Loucy (cell line): ENCODE results near the gene SLC19A1.

Source experiments
- H2AFZ ChIP-seq: fragments of 200-600 bp; sonication (generic); 2 replicates; pipeline ENCODE4 v1.6.0; 2016; ENCODE audit warnings: antibody characterized with exemption, mild to moderate bottlenecking, low read length, moderate library complexity
- H3F3A ChIP-seq: fragments of 200-600 bp; 2 replicates; pipeline ENCODE4 v1.6.0; 2016; ENCODE audit warnings: antibody characterized with exemption, low read depth, mild to moderate bottlenecking
- H3K27me3 ChIP-seq: fragments of 200-600 bp; sonication (generic); 2 replicates; pipeline ENCODE4 v1.6.1; 2014; ENCODE audit warnings: low read length, mild to moderate bottlenecking; ENCODE audit not compliant: insufficient read depth, poor library complexity, severe bottlenecking
- H3K36me3 ChIP-seq: fragments of 200-600 bp; sonication (generic); 2 replicates; pipeline ENCODE4 v1.6.1; 2016; ENCODE audit warnings: low read length; ENCODE audit not compliant: insufficient read depth
- H3K4me1 ChIP-seq: fragments of 200-600 bp; sonication (generic); 2 replicates; pipeline ENCODE4 v1.5.1; 2014; ENCODE audit warnings: low read length, mild to moderate bottlenecking; ENCODE audit not compliant: insufficient read depth, poor library complexity, severe bottlenecking
- H3K4me2 ChIP-seq: fragments of 200-600 bp; sonication (generic); 2 replicates; pipeline ENCODE4 v1.6.0; 2014; ENCODE audit warnings: antibody characterized with exemption, low read length, low read depth, mild to moderate bottlenecking; ENCODE audit not compliant: poor library complexity, severe bottlenecking
- H3K4me3 ChIP-seq: fragments of 200-600 bp; sonication (generic); 2 replicates; pipeline ENCODE4 v1.5.1; 2014; ENCODE audit warnings: low read length, mild to moderate bottlenecking, mixed read lengths; ENCODE audit not compliant: poor library complexity, severe bottlenecking
- H3K79me2 ChIP-seq: fragments of 200-600 bp; sonication (generic); 2 replicates; pipeline ENCODE4 v1.6.1; 2014; ENCODE audit warnings: low read length; ENCODE audit not compliant: insufficient read depth
- H3K9ac ChIP-seq: fragments of 200-600 bp; sonication (generic); 2 replicates; pipeline ENCODE4 v1.6.0; 2014; ENCODE audit warnings: mild to moderate bottlenecking, low read depth, low read length, moderate library complexity; ENCODE audit not compliant: poor library complexity, severe bottlenecking
- H3K9me2 ChIP-seq: fragments of 200-600 bp; sonication (generic); replicated peaks from 2 replicates; pipeline ENCODE4 v1.6.1; 2016; ENCODE audit warnings: low read depth, low read length, mixed read lengths
- H3K9me3 ChIP-seq: fragments of 200-600 bp; sonication (generic); 2 replicates; pipeline ENCODE4 v1.6.1; 2014; ENCODE audit warnings: mild to moderate bottlenecking, antibody characterized with exemption, low read length, low read depth; ENCODE audit not compliant: insufficient read depth
- H4K20me1 ChIP-seq: fragments of 200-600 bp; sonication (generic); 2 replicates; pipeline ENCODE4 v1.6.0; 2014; ENCODE audit warnings: antibody characterized with exemption, low read length, mild to moderate bottlenecking; ENCODE audit not compliant: insufficient read depth, poor library complexity, severe bottlenecking
- EZH2phosphoT487 ChIP-seq: fragments of 200-600 bp; IDR thresholded peaks from 2 replicates; pipeline ENCODE4 v1.6.1; 2018; ENCODE audit warnings: antibody characterized with exemption, mild to moderate bottlenecking, moderate library complexity, borderline replicate concordance
- TF ChIP-seq, protein P1 (sequence below): fragments of 200-600 bp; sonication (generic); conservative IDR thresholded peaks from 2 replicates; pipeline ENCODE4 v1.5.1; 2014; ENCODE audit warnings: mild to moderate bottlenecking, antibody characterized with exemption, low read length

Gene SLC19A1

DNA sequence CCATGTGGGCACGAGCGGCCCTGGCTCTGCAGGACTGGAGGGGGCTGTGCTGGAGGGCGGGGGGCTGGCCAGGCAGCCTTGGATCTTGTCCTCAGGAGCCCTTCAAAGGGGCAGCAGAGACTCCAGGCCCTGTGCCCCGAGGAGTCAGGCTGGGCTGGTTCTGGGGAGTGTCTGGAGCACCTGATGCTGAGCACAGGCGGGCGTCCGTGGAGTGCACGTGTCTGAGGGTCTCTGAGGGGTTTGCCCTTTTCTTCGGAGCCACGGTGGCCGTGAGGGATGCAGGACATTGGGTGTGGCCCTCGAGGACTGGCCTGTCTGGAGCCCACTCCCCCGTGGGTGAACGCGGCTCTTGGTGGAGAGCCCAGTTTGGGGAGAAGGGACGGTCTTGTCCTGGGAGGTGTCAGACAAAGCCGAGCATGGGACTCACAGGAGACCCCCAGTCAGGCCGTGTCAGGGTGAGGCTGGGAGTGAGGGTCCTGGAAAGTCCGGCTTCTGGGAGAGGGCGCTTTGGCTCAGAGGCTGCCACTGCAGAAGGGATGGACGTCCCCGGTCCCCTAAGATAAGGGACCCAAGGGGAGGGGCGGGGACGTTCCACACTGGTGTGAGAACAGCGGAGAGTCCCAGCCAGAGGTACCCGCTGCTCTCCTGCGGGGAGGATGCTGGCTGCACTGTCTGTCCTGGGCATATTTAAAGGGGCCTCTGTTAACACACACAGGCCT lies 76.5 kb downstream of the SLC19A1 start:
- no peak overlapping the region for H3K9ac ChIP-seq
- no peak overlapping the region for H2AFZ ChIP-seq
- no peaks in the 10 kb centered on the region for H3F3A ChIP-seq
- H3K9me2 ChIP-seq: no peaks in the 10 kb centered on the region
- no peaks in the 10 kb centered on the region for H4K20me1 ChIP-seq
- no peaks in the 10 kb centered on the region for H3K27me3 ChIP-seq
- H3K4me1 ChIP-seq: peaks cover 2% of the 10 kb centered on the region
- H3K4me2 ChIP-seq: no peak overlapping the region
- no peaks in the 10 kb centered on the region for H3K79me2 ChIP-seq
- H3K36me3 ChIP-seq: no peaks in the 10 kb centered on the region
- TF ChIP-seq, protein P1, sequence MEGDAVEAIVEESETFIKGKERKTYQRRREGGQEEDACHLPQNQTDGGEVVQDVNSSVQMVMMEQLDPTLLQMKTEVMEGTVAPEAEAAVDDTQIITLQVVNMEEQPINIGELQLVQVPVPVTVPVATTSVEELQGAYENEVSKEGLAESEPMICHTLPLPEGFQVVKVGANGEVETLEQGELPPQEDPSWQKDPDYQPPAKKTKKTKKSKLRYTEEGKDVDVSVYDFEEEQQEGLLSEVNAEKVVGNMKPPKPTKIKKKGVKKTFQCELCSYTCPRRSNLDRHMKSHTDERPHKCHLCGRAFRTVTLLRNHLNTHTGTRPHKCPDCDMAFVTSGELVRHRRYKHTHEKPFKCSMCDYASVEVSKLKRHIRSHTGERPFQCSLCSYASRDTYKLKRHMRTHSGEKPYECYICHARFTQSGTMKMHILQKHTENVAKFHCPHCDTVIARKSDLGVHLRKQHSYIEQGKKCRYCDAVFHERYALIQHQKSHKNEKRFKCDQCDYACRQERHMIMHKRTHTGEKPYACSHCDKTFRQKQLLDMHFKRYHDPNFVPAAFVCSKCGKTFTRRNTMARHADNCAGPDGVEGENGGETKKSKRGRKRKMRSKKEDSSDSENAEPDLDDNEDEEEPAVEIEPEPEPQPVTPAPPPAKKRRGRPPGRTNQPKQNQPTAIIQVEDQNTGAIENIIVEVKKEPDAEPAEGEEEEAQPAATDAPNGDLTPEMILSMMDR: no peak
- TF ChIP-seq EZH2phosphoT487: no peak
- H3K9me3 ChIP-seq: no peaks in the 10 kb centered on the region
- H3K4me3 ChIP-seq: no peak overlapping the region

GRCh38 chr21:45465105-45465504 lies 77.1 kb downstream of the SLC19A1 start:
- H3F3A ChIP-seq: no peaks in the 10 kb centered on the region

GRCh38 chr21:45464309-45464708 lies 77.9 kb downstream of the SLC19A1 start:
- H3K4me2 ChIP-seq: no peak overlapping the region
- TF ChIP-seq, protein P1: no peak
- no peak for TF ChIP-seq EZH2phosphoT487
- H3K4me1 ChIP-seq: peaks cover 4% of the 10 kb centered on the region
- H2AFZ ChIP-seq: no peak overlapping the region
- no peak overlapping the region for H3K9ac ChIP-seq
- no peak overlapping the region for H3K4me3 ChIP-seq
- no peaks in the 10 kb centered on the region for H3F3A ChIP-seq
- H3K9me3 ChIP-seq: no peaks in the 10 kb centered on the region
- H3K36me3 ChIP-seq: no peaks in the 10 kb centered on the region
- H3K79me2 ChIP-seq: no peaks in the 10 kb centered on the region
- no peaks in the 10 kb centered on the region for H3K27me3 ChIP-seq
- no peaks in the 10 kb centered on the region for H4K20me1 ChIP-seq
- H3K9me2 ChIP-seq: no peaks in the 10 kb centered on the region

More at GRCh38 chr21:45465105-45465504, 77.1 kb downstream of the SLC19A1 start:
- Histone ChIP-seq H3K4me3 (no peak overlapping the region), H2AFZ (no peak overlapping the region), H4K20me1 (no peaks in the 10 kb centered on the region), H3K9ac (no peak overlapping the region), H3K27me3 (no peaks in the 10 kb centered on the region), H3K36me3 (no peaks in the 10 kb centered on the region), H3K9me2 (no peaks in the 10 kb centered on the region), H3K9me3 (no peaks in the 10 kb centered on the region), H3K79me2 (no peaks in the 10 kb centered on the region), H3K4me1 (peaks cover 4% of the 10 kb centered on the region), H3K4me2 (no peak overlapping the region)
- TF ChIP-seq, protein P1: no peak
- no peak for TF ChIP-seq EZH2phosphoT487
